Stimulated activated CD4-positive, alpha-beta T cell treated with anti-CD3 and anti-CD28 coated beads, Interleukin-12 subunit alpha, Interleukin-12 subunit beta, amount 100 ng/mL, for 48 hours (primary cell): ENCODE data around the gene FBH1.
A peak's percentile ranks its signal among the peaks of the same experiment; 100 is the strongest.
"Not testable (repeated sequence)": the region's sequence is repeated elsewhere in the genome, so short reads cannot be mapped to it uniquely, and the experiment has no call there.

Source experiments
- DNase-seq, 3 donors: peaks; one replicate each; pipeline ENCODE4 v3.0.0-alpha.2; 2020; ENCODE audit warnings: low read depth in 2 of 3, low spot score in 1 of 3

FBH1 gene

DNA sequence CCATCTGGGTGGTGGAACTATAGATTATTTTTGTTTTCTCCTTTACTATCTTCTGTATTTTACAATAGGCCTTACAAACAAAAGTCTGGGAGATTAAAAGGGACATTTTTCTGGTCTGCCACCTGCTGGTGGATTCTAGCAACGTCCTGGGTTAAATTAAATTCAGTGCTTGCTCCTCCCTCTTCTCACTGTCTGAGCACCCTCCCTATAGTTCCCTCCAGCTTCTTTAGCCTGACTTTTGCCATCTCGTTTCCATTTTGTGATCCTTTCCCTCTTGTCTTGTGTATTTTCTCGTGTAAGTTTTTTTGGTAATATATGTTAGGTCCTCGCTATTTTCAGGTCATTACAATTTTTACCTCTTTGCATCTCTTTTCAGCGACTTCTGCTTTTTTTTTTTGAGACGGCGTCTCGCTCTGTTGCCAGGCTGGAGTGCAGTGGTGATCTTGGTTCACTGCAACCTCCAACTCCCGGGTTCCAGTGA, 16.5 kb upstream of the FBH1 start:
- peak; percentile 49 to 80 (median 50) for DNase-seq

DNA sequence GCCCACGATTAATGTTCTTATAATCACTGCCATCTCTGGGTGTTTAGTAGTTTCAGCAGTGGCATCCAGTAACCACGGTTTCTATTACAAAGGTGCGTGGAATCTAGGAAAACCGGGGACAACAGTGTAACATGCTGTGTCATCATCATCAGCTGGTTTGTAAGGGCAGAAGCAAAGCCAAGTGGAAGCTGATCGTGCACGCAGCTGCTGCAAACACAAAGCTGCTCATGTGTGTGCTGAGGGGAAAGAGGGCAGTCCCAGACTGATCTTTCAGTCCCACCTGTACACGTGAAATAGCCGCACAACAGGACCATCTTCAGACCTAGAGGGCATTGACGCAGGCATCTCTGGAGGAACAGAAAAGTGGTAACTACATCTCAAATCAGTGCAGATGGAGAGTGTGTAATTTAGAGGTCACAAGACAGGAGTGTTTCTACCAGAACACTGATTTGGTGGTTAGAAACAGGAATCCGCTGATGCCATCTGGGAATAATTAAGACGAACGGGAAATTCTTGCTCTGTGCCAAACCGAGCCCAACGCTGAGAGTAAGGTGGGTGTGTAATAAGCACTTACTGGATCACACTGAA, 13.8 kb upstream of the FBH1 start:
- no peak for DNase-seq

DNA sequence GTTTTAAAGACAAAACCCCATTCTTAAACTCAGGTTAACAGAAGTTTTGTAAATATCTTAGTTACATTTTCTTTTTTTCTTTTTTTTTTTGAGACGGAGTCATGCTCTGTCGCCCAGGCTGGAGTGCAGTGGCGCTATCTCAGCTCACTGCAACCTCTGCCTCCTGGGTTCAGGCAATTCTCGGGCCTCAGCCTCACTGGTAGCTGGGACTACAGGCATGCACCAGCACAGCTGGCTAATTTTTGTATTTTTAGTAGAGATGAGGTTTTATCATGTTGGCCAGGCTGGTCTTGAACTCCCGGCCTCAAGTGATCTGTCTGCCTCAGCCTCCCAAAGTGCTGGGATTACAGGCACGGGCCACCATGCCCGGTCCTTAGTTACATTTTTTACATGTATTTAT, 13.0 kb upstream of the FBH1 start:
- not testable (repeated sequence) for DNase-seq

DNA sequence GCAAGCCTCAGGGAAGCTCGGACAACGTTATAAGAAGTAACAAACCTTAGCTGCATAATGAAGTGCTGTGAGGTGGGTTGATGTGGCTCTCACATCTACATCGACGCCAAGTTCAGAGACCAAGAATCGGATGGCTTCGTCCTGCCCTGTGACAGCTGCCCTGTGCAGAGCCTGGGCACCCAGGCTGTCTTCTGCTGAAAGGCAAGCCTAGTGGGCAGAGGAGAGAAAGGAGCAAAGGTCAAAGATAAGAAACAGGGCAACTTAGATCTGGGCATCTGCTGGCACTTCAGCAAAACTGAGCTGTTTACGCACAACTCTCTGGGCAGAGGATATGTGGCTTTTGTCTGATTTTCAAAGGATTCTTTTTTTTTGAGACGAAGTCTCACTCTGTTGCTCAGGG, 7.1 kb upstream of the FBH1 start:
- DNase-seq, result no peak

DNA sequence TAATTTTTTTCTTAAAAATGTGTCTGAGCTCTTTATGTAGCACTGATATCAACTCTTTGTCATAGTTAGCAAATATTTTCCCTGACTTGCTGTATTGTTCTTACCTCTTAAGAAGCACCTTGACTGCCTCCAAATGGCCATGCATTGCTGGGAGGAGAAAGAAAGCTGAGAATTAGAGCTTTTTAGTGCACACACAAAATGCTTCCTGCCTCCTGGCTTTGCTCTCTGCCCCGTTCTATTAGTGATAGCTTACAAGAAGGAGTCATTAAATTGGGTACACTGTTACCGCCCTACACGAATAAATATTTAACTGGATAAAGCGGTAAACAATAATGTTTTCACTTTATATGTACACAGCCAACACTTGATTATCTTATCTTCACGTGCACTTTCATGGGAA, 4.4 kb upstream of the FBH1 start:
- no peak for DNase-seq

DNA sequence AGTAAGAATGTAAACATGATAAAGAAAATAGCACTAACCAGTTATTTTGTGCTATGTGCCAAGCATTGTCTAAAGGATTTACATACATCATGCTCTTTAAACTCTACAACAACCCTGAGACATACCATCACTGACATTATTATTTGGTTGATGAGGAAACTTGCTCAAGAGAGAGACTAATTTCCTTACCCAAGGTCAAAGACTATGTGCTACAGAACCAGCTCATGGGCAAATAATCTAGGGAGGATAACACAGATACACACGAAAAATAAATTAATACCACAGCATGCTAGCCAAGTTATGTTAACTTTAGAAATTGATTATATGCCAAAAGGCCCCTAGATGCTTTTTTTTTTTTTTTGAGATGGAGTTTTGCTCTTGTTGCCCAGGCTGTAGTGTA, 3.0 kb upstream of the FBH1 start:
- DNase-seq, result no peak

DNA sequence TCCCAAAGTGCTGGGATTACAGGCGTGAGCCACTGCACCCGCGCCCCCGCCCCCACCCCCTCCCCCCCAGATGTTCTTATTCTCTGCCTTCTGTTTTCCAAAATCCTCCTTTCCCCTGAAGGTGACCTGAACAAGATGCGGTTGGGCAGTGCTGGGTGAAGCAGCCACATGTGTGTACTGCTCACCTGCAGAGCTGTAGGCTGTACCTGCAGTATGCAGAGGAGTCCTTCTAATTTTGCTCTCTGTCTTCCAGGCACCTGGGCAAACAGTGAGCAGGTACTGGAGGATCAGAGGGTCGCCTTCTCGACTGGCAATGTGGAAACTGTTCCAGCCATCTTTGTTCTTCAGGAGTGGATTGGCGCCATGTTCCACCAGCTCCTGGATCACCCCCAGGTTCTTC, 2.4 kb upstream of the FBH1 start:
- DNase-seq, result no peak

DNA sequence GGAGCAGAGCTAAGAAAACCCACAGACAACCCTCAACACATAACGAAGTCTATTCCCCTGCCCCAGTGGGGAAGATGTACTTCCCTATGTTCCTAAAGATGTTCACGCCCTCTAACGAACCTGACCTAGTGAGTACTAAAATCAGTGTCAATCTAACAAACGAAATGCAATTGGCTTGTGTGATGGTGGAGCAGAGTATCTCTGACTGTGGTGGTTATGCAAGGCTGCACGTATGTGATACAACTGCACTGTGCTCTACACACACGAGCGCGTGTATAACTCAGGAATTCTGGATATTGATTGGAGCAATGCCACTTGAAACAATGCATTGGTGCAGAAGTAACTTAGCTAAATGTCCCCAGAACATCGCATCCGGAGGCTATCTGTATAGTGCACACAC, 1.7 kb upstream of the FBH1 start:
- DNase-seq, result no peak

DNA sequence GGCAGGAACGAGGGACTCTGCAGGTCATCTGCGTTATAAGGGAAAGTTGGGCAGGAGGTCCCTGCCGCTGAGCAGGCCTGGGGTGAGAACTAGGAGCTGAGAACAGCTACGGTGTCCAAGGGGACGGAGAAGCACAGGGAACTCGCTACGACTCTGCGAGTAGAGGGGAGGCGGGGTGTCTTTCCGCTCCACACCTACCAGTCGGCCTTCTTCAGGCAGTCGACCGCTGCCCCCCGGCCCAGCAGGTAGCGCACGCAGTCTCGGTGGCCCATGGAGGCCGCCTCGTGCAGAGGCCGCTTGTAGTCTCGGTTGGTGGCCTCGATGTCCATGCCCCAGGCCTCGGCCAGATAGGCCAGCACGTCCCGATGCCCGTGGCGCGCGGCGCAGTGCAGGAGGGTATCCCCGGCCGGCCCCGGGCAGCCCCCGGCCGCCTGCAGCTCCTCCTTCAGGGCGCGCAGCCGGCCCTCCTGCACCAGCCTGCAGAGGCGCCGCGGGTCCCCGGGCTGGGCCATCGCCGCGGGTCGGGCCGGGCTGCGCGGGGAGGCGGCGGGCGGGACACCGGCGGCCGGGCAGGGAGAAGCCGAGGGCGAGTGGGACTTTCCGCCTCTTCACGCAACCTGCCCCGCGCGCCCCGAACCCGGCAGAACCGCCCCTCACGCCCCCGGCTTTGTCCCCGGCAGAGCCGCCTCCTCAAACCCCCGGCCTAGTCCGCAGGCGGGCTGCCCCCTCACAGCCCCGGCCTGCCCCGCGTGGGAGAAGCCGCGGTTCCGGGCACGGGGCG, 1.0 kb upstream of the FBH1 start:
- peak; percentile 15 to 26 (median 19) for DNase-seq

DNA sequence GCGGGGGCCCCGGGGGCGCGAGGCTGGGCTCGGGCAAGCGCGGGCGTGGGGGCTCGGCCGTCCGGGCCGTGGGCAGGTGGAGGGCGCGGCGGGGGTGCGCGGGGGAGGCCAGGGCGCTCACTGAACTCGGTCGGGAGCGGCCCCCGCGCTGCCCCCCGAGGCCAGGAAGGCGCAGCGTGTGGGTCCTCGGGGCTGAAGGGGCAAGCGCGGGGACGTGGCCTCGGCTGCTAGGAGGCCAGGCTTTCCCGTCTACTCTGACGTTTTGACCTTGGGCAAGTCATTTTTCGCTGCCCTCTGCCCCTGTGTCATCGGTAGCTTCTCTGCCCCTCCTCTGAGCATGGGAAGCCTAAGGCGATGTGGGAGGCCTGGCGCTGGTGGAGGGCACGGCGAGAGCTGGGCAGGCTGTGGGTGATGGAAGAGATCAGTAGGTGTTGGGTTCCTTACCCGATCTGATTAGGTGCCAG, 441 bp downstream of the FBH1 start:
- DNase-seq, result peak; percentile 10 to 32 (median 16)

DNA sequence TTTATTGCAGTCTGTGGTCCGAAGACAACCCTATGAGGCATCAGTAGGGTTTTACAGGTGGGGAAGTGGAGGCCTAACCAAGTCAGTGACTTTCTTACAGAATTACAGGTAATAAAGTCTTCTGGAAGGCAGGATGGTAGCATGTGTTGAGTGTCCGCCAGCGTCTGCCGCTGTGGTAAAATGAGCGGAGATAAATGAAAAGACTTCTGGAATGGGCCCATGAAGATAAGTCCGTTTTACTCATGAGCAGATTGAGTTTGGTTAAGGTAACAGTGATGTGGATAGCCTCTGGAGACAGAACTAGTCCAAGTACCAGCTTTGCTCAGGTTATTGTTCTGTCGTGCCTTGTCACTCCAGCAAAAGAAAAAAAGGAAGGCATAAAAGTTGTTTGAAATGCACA, 966 bp downstream of the FBH1 start:
- DNase-seq, result no peak

DNA sequence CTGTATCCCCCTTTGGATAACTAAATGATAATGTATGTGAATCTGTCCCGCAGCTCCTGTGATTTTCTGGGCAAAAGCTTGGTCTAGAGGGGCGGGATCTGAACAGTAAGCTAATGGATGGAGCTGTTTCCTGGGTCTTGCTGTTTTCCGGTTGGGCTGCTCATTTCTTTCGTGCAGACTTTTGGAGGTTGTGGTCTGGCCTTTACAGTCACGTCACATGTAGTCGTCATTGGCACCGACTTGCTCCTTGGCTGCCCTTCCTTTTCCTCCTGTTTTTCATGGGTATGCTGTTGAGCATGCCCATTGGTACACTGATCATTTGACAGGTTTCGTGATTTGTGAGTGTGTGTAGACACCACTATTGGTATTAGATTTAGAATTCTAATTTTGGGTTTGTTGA, 2.0 kb downstream of the FBH1 start:
- no peak for DNase-seq

DNA sequence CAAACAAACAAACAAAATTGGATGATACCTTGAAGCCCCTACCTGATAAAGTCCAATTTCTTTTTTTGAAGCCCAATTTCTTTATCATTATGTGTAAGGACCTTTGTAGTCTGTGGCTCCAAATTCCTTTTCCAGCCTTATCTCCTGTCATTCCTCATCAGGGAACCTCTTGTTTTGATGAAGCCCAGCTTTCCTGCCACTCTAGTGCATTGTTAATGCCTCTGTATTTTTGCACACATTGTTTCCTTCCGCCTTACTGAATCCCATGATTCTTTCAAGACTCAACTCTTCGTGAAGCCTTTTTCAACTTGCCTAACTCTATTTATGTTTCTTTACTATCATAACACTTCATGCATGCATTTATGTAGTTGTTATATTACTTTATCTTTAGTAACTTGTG, 3.3 kb downstream of the FBH1 start:
- no peak for DNase-seq

DNA sequence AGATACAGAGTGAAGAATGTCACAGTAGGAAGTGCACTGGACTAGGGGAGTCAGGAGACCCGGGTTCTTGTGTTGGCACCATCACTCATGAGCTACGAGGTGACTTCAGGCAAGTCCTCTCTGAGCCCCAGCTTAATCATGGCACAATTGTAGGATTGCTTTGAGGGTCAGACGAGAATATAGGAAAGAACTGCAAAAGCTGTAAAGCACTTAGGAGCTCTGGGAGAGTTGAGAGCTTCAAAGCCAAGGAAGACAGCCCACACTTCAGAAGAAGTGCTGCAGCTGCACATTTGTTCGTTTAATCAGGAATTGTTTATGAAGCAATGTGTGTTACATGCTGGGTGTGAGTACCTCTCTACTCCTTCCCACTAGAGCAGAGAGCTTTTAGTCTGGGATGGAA, 4.4 kb downstream of the FBH1 start:
- no peak for DNase-seq

DNA sequence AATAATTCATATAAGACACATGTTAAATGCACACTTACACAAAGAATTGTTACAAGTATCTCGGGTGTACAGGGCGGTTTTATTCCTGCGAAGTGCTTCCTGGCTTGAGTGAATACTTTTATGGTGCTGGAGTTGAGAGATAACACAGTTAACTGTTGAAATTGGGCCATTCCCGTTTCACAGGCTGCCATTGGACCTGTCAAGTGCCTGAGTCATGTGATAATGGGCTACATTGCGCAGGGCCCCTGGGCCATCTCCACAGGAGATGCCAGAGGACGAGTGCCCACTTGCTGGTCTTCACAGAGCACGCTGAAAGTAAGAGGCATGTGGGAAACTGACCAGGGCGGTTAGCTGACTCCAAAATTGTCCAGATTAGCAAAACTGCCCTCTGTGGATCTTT, 4.8 kb downstream of the FBH1 start:
- no peak for DNase-seq

DNA sequence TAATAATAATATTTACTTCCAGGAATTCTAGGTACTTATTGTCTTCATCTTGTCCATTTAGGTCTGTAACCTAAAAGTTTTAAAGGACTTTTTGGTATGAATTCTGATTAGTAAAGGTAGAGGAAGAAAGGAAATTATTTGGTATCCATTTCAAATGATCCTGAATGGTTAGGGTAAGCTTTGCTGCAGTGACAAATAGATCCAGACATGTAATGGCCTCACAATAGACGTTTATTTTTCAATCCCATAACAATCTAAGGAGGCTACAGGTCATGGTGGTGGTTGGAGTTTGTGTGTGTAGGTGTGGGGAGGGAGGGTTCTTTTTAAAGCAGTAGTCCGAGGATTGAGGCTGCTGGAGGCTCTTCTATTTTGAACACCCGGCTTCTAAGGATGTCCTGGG, 5.3 kb downstream of the FBH1 start:
- no peak for DNase-seq

DNA sequence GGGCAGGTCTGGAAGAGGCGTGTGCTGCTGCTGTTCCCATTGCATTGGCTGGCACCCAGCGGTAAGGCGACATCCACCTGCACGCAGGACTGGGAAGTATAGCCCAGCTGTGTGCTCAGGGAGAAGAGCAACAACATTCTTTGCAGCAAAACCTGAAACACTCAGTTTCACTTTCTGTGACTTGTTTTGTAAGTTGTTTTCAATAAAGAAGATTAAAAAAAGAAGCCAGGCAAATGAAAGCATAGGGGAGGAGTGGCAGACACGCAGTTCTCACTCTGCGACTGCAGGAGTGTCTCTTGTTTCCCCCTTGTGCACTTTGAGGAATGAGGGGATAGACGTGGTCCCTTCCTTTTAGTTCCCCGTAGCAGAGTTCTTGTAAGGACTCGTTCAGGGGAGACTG, 5.8 kb downstream of the FBH1 start:
- DNase-seq, result no peak

DNA sequence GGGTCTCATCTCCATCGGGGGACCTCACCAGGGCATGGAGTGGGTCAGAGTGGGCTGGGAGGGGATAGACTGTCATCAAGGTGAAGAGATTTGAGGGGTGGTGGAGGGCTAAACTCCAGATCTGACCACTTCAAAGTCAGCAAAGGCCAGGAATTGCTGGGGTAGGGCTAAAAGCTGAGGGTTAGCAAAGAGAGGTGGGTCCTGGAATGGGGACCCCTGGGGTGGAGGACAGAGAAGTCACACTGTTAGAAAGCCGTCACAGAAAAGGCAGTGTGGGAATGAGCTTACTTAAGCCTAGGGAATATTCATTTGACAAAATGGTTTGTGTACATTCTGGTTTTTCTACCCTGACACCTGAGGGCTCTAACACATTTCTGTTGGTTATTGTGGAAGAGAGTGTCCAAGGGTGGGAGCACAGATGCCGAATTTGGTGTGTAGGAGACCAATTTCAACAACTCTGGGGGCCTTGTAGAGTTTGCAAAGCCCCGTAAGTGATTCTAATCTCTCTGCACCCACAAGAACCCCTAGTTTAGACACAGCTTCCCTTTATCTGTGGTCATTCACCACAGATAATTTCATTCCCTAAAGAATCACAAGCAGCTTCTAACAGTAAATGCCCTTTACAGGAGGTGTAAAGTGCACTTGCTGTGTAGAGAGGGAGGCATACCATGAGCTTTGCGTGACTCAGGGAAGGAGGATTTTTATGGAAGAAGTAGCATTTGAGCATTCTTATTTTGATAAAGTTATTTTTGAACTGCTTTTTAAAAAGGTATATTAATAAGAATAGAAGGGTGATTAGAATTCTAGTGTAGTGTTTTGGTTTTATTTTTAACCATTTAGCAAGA, 6.4 kb downstream of the FBH1 start:
- no peak for DNase-seq

DNA sequence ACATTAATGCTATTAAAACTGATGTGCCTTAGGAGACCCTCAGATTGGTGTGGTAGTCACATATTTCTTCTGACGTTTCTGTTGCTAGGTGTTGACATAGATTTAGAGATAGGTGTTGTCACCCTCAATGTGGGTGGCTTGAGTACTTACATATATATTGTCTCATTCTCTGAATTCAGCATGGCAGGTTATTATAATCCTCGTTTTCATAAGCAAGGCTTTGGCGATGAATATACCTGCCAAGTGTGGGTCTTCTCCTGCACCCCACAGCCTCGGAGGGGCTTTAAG, 7.0 kb downstream of the FBH1 start:
- DNase-seq, result no peak

DNA sequence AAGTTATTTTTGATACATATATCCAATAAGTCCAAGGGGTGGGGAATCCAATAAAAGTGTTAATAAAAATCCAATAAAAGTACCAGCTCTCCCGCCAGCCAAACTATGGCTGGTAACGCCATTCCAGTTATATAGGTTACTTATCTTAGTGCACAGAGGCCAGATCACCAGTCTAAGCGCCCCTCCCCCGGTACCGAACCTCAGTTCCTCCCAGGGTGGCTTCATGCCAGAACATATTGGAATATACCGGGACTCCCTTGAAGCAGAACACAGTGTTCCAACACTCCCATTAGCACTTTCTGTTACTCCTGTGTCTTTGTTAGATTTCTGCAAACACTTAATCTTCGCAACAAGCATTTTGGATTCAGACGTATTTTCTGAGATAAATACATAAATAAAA, 7.5 kb downstream of the FBH1 start:
- DNase-seq, result no peak

DNA sequence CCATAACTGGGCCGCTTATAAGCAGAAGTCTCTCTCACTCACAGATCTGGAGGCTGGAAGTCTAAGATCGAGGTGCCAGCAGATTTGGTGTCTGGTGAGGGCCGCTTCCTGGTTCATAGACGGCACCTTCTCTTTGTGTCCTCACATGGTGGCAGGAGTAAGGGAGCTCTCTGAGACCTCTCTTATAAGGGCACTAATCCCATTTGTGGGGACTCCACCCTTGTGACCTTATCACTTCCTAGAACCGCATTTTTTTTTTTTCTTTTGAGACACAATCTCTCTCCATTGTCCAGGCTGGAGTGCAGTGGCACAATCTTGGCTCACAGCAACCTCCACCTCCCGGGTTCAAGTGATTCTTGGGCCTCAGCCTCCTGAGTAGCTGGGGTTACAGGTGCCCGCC, 8.1 kb downstream of the FBH1 start:
- no peak for DNase-seq

DNA sequence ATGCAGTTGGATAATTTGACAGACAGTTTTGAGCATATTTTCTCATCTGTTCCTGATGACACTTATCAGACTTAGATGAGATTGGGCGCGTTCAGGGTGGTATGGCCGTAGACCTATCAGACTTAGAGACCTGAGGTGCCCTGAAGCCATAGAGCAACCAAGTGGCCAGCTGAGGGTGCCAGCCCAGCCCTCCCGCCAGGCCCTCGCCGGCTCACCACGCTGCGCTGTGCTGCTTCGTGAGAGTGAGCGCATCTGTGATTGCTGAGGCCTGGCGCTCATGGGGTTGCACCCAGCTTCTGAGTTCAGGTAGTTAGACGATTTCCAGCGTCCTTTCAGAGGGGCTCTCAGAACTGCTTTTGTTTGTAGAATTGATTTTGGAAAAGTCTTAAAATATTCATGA, 10.2 kb downstream of the FBH1 start:
- no peak for DNase-seq
